HG02588 (cell line): ENCODE data around the gene EEF1AKMT1.
"Not testable (repeated sequence)": the region's sequence is repeated elsewhere in the genome, so short reads cannot be mapped to it uniquely, and the experiment has no call there.

Experiments used
- ATAC-seq: cut with Tn5 transposase; IDR thresholded peaks from one replicate; pipeline ENCODE4 v1.9.1; 2021; ENCODE audit warnings: mild to moderate bottlenecking, moderate library complexity; ENCODE audit not compliant: unreplicated experiment

EEF1AKMT1 gene

GRCh38 chr13:20701461-20701860, 72.3 kb downstream of the EEF1AKMT1 start:
- no peak for ATAC-seq

- no peak for ATAC-seq
Measured at GRCh38 chr13:20700288-20700687, 73.5 kb downstream of the EEF1AKMT1 start.

- no peak for ATAC-seq
Measured at GRCh38 chr13:20699715-20700114, 74.0 kb downstream of the EEF1AKMT1 start.

GRCh38 chr13:20696073-20696472, 77.7 kb downstream of the EEF1AKMT1 start:
- ATAC-seq = no peak

- no peak for ATAC-seq
Measured at GRCh38 chr13:20691616-20692015, 82.1 kb downstream of the EEF1AKMT1 start.

- no peak for ATAC-seq
Measured at GRCh38 chr13:20689291-20689690, 84.5 kb downstream of the EEF1AKMT1 start.

GRCh38 chr13:20686863-20687579, 86.7 kb downstream of the EEF1AKMT1 start:
- no peak for ATAC-seq

- ATAC-seq = no peak
Measured at GRCh38 chr13:20686167-20686566, 87.6 kb downstream of the EEF1AKMT1 start.

GRCh38 chr13:20685092-20685491, 88.7 kb downstream of the EEF1AKMT1 start:
- ATAC-seq = no peak

- no peak for ATAC-seq
Measured at GRCh38 chr13:20684546-20684945, 89.2 kb downstream of the EEF1AKMT1 start.

- no peak for ATAC-seq
Measured at GRCh38 chr13:20684041-20684440, 89.7 kb downstream of the EEF1AKMT1 start.

- ATAC-seq = no peak
Measured at GRCh38 chr13:20682061-20682460, 91.7 kb downstream of the EEF1AKMT1 start.

- not testable (repeated sequence) for ATAC-seq
Measured at GRCh38 chr13:20681481-20681880, 92.3 kb downstream of the EEF1AKMT1 start.

- ATAC-seq = no peak
Measured at GRCh38 chr13:20680416-20681080, 93.2 kb downstream of the EEF1AKMT1 start.

GRCh38 chr13:20679879-20680278, 93.9 kb downstream of the EEF1AKMT1 start:
- ATAC-seq = no peak
